DMS53 treated with DMSO at 0.1 percent for 48 hours (cell line): ENCODE measurements around the gene KRT34.

Source experiments
- DNase-seq: peaks from one replicate; lab custom pipeline; 2025; ENCODE audit not compliant: unreplicated experiment; lab: John Stamatoyannopoulos, UW

The KRT34 gene

GRCh38 chr17:41333836-41334235 lies 48.3 kb downstream of the KRT34 start:
- DNase-seq = no peak

- DNase-seq = no peak
Measured at GRCh38 chr17:41333098-41333497, 49.0 kb downstream of the KRT34 start.

DNA sequence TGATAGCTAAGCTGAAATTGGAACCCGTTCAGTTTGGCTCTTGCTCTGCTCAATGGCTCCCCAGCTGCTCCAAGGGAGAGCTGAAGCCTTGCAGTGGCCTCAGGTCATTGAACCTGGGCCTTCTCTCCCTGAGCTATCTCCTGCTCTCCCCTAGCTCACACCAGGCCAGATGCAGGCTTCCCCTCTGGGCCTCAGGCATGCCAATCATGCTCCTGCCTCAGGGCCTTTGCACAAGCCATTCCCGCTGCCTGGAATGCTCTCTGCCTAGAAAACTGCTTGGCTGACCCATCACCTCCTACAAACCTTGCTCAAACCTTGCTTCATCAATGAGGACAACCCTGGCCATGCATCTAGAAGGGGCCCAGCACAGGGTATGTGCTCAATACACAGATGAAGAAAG lies 49.9 kb downstream of the KRT34 start:
- DNase-seq = no peak

DNA sequence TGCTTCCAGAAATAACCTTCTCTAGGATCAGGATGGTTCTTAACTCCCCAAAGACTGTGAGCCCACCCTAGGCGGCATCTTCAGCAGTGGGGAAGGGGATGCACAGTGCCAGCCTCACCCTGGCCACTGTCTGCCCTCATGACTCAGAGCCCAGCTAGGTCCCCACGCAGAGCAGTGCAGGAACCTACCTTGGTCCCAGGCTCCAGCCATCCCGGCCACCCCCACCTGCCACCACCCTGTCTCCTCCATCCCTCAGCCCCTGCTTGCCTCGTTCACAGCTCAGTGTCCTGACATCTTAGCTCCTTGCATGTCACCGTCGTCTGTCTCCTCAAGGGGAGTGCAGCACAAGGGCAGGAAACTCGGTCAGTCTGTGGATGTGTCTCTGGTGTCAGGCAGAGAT lies 50.5 kb downstream of the KRT34 start:
- no peak for DNase-seq

- DNase-seq = peak; percentile 37
Measured at GRCh38 chr17:41329279-41329948, 52.7 kb downstream of the KRT34 start.

DNA sequence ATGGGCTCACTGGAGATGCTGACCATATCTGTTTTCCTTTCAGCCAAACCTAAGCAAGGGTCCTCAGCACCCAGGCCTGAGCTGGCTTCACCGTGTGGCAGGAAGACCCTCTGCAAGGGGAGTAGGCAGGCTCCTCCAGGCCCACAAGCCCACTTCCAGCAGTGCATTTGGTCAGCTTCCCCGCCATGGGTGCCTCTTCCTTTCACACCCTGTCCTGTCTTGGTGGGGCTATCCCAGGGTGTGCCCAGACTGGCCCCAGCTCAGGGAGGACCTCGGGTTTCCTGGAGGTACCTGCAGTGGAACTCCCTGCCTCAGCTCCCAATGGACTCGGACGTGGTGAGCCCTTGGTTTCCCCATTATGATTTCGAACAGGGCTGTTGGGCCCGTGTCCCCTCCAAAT lies 53.9 kb downstream of the KRT34 start:
- DNase-seq = no peak
